HG02938 (cell line): ENCODE results near the gene RAB17.

Experiments used
- ATAC-seq: cut with Tn5 transposase; IDR thresholded peaks from one replicate; pipeline ENCODE4 v1.9.1; 2021; ENCODE audit warnings: mild to moderate bottlenecking, moderate library complexity; ENCODE audit not compliant: unreplicated experiment

The RAB17 gene, protein sequence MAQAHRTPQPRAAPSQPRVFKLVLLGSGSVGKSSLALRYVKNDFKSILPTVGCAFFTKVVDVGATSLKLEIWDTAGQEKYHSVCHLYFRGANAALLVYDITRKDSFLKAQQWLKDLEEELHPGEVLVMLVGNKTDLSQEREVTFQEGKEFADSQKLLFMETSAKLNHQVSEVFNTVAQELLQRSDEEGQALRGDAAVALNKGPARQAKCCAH

DNA sequence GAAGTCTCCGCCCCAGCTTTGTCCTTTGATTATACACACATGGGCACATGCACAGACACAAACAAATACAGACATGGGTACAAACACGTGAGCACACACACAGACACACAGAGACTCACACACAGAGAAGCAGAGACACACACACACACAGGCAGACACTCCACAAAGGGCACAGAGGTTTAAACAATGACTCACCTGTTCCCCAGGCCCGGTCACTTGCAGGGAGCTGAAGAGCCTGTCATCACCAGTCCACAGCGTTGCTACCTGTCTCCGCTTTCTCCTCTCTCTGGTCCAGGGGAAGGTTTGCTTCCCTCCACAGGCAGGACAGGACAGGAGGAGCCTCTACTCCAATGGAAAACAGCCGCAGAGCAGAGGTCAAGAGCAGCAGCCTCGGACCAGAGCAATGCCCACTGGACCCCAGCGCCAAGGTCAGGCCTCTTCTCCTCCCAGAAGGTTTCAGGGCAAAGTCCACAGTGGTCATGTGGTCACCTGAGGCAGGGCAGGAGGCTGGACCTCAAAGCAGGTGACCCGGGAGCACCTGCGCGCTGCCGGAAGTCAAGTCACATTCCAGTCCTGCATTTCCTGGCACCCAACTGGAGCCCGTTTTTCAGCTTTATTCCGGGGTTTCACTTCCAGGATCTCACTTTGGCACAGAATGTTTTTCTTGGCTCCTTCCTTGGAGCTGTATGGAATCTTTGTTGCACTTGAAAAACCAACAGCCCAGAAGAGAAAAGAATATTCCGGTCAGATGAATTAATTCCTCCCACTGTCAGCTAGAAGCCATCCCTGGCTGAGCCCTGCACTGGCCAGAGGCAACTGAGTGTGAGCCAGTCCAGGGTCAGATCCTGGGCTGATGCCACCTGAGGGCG, at the start of gene RAB17:
RAB17 (minus strand) TSS at position 463 of the 869 bp plus-strand sequence. CDS start 4,580 bp downstream, outside the sequence.
- no peak for ATAC-seq

DNA sequence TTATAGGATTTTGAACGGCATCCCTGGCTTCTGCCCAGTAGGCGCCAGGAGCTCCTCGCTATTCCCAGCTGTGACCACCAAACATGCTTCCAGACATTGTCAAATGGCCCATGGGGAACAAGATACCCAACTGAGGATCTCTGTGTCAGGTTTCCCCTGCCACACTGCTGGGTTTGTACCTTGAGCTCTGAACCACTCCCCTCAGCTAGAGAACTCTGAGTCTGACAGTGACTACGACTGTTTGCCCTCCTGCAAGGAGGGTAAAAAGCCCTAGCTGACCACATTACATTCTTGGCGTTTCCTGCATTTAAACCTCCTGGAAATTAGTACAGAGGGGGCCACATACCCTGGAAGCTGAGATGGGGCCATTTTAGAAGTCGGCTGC, 49.3 kb upstream of the RAB17 start:
- ATAC-seq: no peak

DNA sequence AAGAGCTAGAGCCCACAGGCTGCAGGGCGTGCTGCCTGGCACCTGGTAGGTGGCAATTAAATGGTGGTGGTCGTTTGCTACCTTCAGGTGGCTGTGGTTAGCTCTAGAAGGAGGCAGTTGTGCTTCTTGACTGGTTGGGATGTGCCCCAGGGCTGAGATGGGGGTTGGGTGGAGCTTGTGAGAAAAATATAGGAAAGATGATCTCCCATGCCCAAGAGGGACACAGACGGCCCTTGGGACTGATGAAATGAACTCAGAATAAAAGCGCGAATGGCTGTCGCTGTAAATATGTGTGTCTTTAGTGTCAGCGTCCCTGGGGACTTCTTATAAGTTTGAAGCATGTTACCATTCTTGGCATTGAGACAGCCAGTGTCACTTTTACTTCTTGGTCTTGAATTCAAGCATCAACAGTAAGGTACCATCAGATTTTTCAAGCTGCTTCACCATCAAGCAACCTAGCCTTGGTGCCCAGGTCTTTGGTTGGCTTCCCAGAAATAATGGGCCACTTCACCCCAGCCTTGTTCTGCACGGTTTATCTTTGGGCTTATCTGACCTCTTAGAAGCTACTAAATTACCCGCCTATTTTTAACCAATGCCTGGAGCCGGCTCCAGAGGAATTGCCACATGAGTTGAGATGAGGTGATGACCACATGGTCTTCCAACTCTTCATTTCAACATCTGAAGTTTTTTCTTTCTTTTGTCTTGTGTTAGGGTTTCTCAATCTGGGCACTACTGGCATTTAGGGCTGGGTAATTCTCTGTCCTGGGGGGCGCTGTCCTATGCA, 48.7 kb upstream of the RAB17 start:
- no peak for ATAC-seq

DNA sequence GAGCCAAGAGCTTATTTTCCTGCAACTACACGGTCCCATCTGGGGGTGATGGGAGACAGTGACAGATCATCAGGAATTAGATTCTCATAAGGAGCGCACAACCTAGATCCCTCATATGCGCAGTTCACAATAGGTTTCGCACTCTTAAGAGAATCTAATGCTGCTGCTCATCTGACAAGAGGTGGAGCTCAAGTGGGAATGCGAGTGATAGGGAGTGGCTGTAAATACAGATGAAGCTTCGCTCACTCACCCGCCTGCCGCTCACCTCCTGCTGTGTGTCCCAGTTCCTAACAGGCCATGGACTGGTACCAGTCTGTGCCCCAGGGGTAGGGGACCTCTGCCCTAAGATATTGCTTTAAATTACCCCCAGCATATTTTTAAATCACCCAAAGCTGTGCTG, 47.6 kb upstream of the RAB17 start:
- ATAC-seq: no peak

DNA sequence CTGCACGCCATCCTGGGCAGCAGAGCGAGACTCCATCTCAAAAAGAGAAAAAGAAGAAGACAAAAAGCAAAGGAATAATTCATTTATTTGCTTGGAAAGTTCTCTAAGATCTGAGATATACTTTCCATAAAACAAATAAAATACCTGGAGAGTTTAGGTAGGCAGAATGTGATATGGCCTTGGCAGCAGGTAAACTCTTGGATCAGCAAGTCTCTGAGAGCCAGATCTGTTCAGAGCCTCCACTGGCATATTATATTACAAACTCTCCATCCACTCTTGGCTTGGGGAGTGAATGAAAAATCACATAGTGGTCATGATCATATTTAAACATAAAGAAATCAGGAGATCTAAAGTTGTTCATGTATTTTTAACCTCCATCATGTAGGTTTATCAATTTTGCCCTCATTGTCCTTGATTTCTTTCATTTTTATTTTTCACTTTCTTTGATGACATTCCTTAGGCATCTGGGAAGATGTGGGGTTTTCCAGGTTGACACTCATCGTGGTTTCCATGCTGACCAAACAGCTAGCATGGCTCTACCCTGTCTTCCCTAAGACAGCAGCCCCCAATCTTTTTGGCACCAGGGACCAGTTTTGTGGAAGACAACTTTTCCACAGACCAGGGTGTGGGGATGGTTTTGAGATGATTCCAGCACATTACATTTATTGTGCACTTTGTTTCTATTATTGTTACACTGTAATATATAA, 47.0 kb upstream of the RAB17 start:
- no peak for ATAC-seq

DNA sequence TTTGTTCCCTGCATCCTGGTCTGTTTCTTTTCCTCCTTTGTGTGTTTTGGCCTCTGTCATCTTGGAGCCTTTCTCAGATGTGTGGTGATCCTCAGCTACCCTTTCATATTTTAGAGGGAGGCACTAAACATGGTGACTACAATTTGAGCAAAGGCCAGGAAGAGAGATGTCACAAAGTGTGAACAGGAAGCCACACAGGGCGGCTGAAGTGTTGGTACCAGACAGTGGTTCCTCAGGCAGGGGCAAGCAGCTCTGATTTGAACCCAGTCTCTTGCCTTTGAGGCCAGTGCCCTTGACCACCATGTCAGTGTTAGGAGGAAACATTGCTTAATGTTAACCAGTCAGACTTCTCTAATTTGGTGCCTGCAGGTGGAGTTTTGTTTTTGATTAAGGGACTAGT, 46.0 kb upstream of the RAB17 start:
- no peak for ATAC-seq

DNA sequence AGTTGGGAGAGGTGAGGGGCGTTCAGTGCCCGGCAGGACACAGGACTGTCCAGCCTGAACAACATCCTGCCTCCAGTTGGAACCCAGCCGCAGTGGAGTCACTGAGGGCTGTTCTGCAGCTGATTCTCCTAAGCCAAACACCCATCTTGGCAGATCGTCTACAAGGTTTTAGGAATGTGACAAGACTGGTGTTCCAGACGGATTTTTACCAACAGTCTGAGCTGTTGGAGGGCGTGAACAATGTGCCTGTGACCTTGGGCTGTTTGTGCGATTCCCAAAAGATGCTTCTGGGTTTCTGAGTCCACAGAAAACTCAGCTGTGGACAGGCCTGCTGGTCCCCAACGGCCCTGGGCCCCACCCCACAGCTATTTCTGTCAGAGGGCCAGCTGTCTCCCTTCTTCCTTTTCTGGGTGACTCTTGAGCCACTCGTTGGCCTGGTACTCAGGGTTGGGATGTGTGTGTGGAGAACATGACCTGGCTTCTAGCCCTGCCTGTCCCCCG, 42.6 kb upstream of the RAB17 start:
- no peak for ATAC-seq

DNA sequence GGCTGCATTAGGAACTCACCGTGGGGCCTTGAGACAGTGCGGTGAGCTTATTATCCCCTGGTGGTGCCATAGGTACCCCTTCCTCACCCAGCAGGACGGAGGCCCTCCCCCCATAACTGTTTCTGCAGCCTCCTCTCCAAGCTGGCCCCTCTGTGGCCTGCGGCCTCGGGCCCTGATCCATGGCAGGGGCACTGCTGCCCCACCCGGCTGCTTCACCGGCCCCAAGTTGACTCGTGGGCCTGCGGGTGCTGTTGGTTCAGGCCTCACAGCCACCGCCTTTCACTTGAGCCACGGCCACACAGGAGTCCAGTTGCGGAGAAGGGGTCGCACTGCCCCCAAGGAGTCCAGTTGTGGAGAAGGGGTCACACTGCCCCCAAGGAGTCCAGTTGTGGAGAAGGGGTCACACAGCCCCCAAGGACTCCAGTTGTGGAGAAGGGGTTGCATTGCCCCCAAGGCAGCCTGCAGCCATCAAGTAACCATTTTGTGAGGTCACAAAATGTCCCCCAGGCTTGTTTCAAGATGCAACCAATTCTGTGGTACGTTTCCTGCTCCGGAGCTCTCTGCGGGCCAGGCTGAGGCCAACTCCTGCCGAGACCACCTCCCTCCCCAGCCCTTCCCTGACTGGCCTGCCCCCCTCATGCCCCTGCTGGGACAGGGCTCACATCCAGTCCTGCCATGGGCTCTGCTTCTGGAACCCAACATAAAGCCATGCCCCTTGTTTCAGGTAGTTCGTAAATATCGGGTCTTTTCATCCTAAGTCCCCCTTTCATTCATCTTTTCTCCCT, 41.5 kb upstream of the RAB17 start:
- ATAC-seq: no peak

DNA sequence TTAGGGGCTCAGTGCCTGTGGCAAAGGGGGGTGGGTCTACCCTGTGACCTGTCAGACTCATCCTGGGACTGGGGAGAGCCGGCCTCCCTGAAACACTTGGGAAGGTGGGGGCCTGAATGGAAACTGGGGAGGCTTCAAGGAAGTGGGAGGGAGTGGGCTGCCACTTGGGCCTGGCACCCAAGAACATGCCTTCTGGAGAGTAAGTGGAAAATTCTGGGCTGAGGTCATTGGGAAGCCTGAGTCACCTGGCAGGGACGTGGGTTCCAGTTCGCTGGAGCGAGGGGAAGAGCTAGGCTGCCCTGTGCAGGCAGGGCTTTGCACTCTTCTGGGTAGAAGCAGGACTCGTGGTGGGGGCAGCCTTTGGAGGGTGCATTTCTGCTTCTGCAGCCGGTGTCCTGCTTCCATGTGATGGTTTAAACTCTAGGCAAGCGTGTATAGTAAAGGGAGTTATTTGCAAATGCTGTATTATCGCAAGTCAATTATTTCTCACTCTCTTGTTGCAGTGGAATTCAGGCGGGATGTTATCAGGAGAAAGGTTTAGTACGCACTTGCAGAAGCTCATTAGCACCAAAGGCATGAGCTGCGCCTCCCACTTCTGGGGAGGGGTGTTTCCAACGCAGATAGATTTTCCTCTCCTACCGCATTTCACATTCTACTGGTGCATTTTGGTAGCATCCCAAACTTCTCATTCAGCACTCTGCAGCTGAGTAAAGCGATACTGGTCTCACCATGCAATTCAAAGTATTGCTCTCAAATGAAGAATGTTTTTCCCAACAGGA, 40.7 kb upstream of the RAB17 start:
- ATAC-seq: no peak

DNA sequence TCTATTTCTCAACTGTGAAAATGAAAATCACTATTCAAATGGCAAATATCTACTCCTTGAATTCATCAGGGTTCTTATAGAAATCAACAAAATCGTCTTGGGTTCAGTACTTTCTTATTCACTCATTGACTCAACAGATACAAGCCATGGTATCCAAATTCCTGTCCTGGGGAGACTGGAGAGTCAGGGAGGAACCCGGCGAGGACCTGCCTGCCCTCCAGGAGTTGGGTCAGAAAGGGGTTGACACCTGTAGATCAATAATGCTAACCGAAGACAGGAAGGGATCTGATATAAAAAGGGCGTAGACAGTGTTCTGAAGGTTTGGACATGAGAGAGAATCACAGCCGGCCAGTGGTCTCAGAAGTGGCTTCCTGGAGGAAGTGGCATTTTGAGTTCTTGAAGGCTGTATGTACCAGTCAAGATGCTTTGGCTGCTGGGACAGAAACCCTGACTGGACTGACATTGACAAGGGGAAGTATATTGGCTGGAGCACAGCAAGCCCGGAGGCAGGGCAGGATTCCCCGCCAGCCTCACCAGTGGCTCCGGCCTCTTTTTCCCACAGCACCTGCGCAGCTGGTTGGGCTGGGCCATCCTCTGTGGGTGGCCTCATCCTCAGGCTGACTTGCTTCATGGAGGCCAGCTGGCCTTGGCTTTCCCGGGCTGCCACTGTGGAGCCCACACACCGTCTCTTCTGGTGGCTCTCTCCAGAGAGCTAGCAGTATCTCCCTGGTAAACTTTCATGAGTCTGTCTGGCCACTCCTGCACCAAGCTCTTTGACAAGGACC, 39.9 kb upstream of the RAB17 start:
- ATAC-seq: no peak

DNA sequence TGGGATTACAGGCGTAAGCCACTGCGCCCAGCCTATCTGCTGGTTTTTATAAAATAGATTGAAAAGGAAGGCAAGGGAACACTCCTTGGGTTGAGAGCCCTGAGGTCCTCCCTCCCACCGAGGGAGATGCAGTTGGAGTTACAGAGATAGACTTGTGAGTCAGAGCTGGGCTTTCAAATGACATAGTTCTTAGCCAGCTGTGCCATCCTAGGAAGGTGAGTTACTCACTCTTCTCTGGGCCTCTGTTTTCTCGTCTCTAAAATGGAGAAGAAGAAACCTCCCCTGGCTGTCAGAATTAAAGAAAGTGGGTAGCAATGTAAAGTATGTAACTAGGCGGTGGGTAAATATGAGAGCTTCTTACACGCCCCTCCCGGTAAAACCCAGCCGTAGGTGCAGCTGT, 39.2 kb upstream of the RAB17 start:
- ATAC-seq: no peak

DNA sequence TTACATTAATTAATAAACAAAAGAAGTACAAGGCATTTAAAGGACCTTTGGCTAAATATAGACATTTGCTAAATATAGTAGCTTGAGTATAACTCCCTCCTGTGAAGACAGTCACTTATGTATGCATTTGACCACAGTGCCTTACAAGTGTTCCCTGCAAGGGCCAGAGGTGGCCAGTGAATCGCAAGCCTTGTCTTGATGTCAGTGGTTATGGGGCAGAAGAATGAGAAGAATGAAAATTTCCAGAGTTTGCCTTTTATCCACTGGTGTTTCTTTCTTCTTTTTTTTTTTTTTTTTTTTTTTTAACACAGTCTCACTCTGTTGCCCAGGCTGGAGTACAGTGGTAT, 38.6 kb upstream of the RAB17 start:
- no peak for ATAC-seq

DNA sequence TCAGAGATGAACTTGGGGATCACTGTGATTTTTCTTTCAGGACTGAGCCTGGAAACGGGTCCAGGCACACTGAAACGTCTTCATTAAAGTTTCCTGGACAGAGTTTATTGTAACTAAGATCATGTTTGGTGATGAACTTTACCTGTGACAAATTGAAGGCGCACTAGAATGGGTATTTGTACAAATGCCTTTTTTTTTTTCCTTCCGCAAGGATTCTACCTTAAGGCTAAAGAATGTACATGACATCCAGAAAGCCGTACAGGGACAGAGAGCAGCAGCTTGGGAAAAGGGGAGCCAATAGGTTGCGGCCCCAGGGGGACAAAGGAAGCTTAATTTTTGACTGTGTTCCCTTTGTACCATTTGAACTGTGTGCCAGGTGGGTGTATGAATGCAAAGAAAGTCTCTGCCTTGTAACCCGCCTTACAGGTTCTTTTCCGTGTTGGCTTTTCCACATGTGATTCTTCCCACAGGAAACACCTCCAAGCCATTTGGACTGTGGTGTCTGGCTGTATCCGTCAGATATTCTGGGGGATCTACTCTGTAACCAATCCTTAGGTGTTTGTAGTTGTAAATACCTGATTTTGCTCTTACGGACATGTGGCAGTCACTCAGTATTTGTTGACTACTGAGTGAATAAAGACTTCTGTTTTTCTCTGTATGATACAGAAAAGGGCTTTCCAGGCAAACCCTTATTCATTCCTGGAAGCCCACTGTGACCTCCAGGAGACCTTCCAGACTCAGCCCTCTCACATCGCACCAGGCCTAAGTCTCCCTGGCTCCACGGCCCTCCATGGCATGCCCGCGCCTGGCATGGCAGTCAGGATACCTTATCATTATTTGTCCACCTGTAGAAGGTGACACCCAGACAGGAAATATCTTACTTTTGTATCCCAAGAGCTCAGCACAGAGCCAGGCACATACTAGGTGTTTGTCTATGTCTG, 38.0 kb upstream of the RAB17 start:
- no peak for ATAC-seq

DNA sequence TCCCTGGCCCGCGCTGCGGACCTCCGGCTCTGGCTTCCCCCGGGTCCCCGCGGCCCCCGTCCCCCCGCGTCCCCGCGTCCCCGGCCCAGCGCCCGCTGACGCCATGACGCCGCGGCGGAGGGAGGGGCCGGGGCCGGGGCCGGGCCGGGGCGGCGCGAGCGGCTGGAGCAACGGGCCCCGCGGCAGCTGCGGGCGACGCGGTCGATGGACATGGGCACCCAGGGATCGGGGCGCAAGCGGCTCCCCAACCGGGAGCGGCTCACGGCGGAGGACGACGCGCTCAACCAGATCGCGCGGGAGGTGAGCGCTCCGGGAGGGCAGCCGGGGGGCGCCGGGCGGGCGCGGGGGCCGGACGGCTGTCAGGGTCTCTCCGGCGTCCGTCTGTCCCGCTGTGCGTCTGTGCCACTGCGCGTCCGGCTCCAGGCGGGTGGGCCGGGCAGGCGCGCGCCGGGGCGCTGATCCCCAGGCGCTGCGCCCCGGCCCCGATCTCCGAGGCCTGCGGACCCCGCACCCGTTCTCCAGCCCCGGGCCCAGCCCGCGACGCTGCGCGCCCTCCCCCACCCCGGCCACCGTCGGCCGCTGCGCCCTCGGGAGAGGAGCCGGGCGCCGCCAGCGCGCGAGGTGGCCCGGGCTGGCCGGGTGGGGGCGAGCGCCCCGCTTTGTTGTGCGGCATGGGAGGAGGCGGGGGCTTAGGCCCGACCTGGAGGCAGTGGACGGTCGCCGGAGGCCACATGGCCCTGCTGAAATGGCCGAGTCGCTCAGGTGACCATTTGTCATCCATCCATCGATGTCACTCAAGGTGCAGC, 37.1 kb upstream of the RAB17 start, which contains the start of gene LRRFIP1:
LRRFIP1 (plus strand) TSS at position 147 of the 806 bp plus-strand sequence; CDS start at position 205, 58 bp downstream.
- no peak for ATAC-seq

DNA sequence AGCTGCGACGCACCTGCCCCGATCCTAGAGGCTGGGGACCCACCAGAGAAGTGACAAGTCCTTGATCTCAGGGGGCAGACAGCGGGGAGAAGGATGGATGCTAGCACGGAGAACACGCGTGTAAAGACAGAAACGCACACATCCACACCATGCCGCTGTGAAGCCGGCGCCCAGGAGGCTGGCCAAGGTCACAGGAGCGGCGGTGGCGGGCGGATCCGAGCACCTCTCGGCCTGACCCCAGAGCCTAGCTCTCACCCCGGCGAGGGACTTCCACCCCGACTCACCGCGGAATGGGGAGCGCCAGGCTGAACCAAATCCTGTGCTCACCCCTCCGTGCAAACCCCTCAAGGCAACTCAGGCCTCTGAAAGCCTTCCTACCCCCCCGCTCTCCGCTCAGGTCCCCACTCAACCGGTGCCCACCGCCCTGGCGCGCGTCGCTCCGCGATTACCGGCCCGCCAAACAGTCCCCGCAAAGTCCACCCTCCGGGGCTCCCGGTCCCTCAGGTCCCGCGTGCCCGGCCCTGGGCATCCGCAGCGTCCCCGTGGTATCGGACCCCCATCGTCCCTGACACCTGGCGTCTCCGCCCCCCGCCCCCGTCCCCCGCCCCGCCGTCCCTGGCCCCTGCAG, 36.4 kb upstream of the RAB17 start:
- no peak for ATAC-seq

DNA sequence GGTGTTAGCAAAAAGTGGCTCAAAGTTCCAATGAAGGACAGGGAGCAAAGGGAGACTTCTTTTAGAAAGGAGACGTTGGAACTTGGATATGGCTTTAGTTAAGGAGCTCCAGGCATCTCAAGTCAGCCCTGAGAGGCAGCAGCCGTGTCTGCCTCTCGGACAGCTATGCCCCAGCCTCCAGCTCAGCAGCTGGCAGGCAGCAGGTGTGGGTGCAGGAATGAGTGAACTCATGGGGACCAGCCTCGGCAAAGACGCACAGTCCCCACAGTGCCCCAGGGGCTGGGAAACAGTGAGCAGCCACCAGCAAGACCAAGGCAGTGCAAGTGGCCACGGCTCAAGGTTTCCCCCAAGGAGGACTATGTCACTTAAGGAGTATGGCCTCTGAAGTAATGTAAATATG, 35.2 kb upstream of the RAB17 start:
- ATAC-seq: no peak
